HepG2 (cell line): ENCODE data around the gene TMEM100. TPM values are rescaled to one million over a fixed set of nuclear protein-coding genes. Genes with fewer than 3 reads are reported as not detected.

ENCODE experiments used
- ATAC-seq: fragments of 200-7000 bp; cut with Tn5 transposase; 3 replicates; pipeline ENCODE4 v1.9.1; 2020; ENCODE audit warnings: mild to moderate bottlenecking, moderate library complexity
- BruUV-seq: library from RNA; stranded (reverse); fragments of 400-500 nt; replicated peaks from 2 replicates; lab custom pipeline; 2021; lab: Mats Ljungman, UMichigan
- CTCF ChIA-PET: fragments of 300-600 bp; formaldehyde crosslinking; extraction: SDS; loops from one replicate; lab custom pipeline; 2021; ENCODE audit warnings: low total read pairs, inconsistent platforms, low intra/inter-chr PET ratio; lab: Yijun Ruan, JAX
- POLR2A ChIA-PET: fragments of 350-600 bp; sonication (Branson Sonifier 250); formaldehyde crosslinking; loops from one replicate; lab custom pipeline; 2020; ENCODE audit warnings: antibody characterized with exemption, inconsistent platforms; lab: Yijun Ruan, JAX
- DNase-seq: peaks from one replicate; pipeline ENCODE4 v3.0.0-alpha.2; 2015; ENCODE audit warnings: low spot score
- FAIRE-seq: peaks from 3 replicates; lab custom pipeline; 2011; peaks lifted over from hg19 to GRCh38; lab: Jason Lieb, UNC
- H2AFZ ChIP-seq: one replicate; pipeline ENCODE4 v1.6.1; 2011; ENCODE audit warnings: low read length, inconsistent platforms
- H3K27ac ChIP-seq: fragments of 300-600 bp; 3 replicates; pipeline ENCODE4 v1.8.0; 2011; ENCODE audit warnings: mixed run types, mild to moderate bottlenecking, mixed read lengths, low read length, inconsistent platforms; ENCODE audit not compliant: insufficient read depth; ENCODE audit errors: extremely low read length
- H3K27me3 ChIP-seq, 2 experiments: fragments of 200-600 bp in 1 of 2; 2 replicates in 1 of 2; 3 replicates in 1 of 2; pipeline versions ENCODE4 v1.6.0 to v1.8.0; 2011; ENCODE audit warnings: low read length in 2 of 2, mild to moderate bottlenecking in 2 of 2, moderate library complexity in 2 of 2, inconsistent platforms in 1 of 2; ENCODE audit not compliant: insufficient read depth in 2 of 2, control insufficient read depth in 1 of 2
- H3K36me3 ChIP-seq, 2 experiments: fragments of 200-600 bp in 1 of 2; replicated peaks in 1 of 2; 2 replicates in 1 of 2; 3 replicates in 1 of 2; pipeline versions ENCODE4 v1.5.1 to v1.8.0; 2011; ENCODE audit warnings: low read length in 2 of 2, inconsistent platforms in 1 of 2; ENCODE audit not compliant: insufficient read depth in 2 of 2, control insufficient read depth in 1 of 2
- H3K4me1 ChIP-seq: 2 replicates; pipeline ENCODE4 v1.5.1; 2012; ENCODE audit warnings: low read length, inconsistent platforms; ENCODE audit not compliant: insufficient read depth
- H3K4me2 ChIP-seq: 2 replicates; pipeline ENCODE4 v1.6.0; 2011; ENCODE audit warnings: low read depth, low read length, inconsistent platforms
- H3K4me3 ChIP-seq, 3 experiments: fragments of 200-600 bp in 1 of 3; sonication (generic), shearing (Covaris generic) in 1 of 3; replicated peaks in 1 of 3; 2 replicates each; pipeline ENCODE4 v1.5.1; 2011 to 2016; ENCODE audit warnings: low read length in 3 of 3, inconsistent platforms in 2 of 3, low read depth in 2 of 3, mild to moderate bottlenecking in 2 of 3, control low read depth in 1 of 3, mixed read lengths in 1 of 3; ENCODE audit not compliant: insufficient read depth in 1 of 3
- H3K79me2 ChIP-seq: one replicate; pipeline ENCODE4 v1.6.1; 2011; ENCODE audit warnings: low read length, inconsistent platforms; ENCODE audit not compliant: insufficient read depth
- H3K9ac ChIP-seq: 2 replicates; pipeline ENCODE4 v1.6.0; 2011; ENCODE audit warnings: mild to moderate bottlenecking, low read depth, low read length, inconsistent platforms; ENCODE audit not compliant: insufficient read depth
- H3K9me3 ChIP-seq: 2 replicates; pipeline ENCODE4 v1.5.1; 2012; ENCODE audit warnings: mild to moderate bottlenecking, low read length
- H4K20me1 ChIP-seq: 2 replicates; pipeline ENCODE4 v1.6.0; 2011; ENCODE audit warnings: inconsistent platforms, mild to moderate bottlenecking, low read length, moderate library complexity; ENCODE audit not compliant: insufficient read depth
- FLYWCH1 ChIP-seq: sonication (generic); formaldehyde crosslinking; IDR thresholded peaks from 2 replicates; pipeline ENCODE4 v1.8.1; 2023; ENCODE audit warnings: mild to moderate bottlenecking, missing genetic modification reagents
- STAT5B ChIP-seq: sonication (generic); formaldehyde crosslinking; IDR thresholded peaks from 2 replicates; pipeline ENCODE4 v1.4.0; 2020; ENCODE audit warnings: missing genetic modification reagents
- ZNF652 ChIP-seq: IDR thresholded peaks from 2 replicates; pipeline ENCODE4 v1.6.1; 2016; ENCODE audit warnings: low read depth, borderline replicate concordance
- ZNF83 ChIP-seq: sonication (generic); formaldehyde crosslinking; IDR thresholded peaks from 2 replicates; pipeline ENCODE4 v1.4.0; 2020; ENCODE audit warnings: missing genetic modification reagents, mild to moderate bottlenecking, borderline replicate concordance
- WGBS: methylation state at CpG from one replicate; pipeline ENCODE4 v1.1.6; 2017; ENCODE audit warnings: low lambda C conversion rate; 5-methylcytosine and 5-hydroxymethylcytosine counted together
- in situ Hi-C: cut with HindIII; loops from 2 replicates; pipeline ENCODE4 v1.10.0; 2017; ENCODE audit warnings: low pct_unique_long_range_greater_than_20kb; ENCODE audit not compliant: extremely low pct_ligation_motif_present
- intact Hi-C: fragments of 100-400 bp; cut with micrococcal nuclease; formaldehyde crosslinking; loops from one replicate; pipeline ENCODE4 v1.10.0; 2022; ENCODE audit not compliant: unreplicated experiment
- polyA plus RNA-seq, 8 experiments: library from polyadenylated mRNA; depleted of rRNA in 3 of 8; stranded (reverse) in 7 of 8; unstranded in 1 of 8; fragments of >200 nt; fragmentation: Illumina TruSeq in 4 of 8; extraction: Trizol in 4 of 8; gene quantifications; 2 replicates each; pipeline versions ENCODE4 v1.2.1 to v1.2.3, GENCODE V29; 2011 to 2016; ENCODE audit warnings: low read depth in 4 of 8, missing spikeins in 1 of 8, mixed read lengths in 1 of 8; ENCODE audit not compliant: insufficient read depth in 1 of 8
- total RNA-seq, 5 experiments: library from RNA; depleted of rRNA; stranded (reverse); fragments of >200 nt; fragmentation: Illumina TruSeq; extraction: Trizol; gene quantifications; 2 replicates each; pipeline ENCODE4 v1.2.3, GENCODE V29; 2016; ENCODE audit warnings: low read depth in 1 of 5
- TF ChIP-seq, protein P1 (sequence below), 2 experiments: fragments of 450-650 bp in 1 of 2; sonication (generic) in 1 of 2; formaldehyde crosslinking; IDR thresholded peaks; 2 replicates each; pipeline versions ENCODE4 v1.5.0 to v1.8.0; 2020 to 2022; ENCODE audit warnings: mild to moderate bottlenecking in 1 of 2, missing genetic modification reagents in 1 of 2

Gene TMEM100
- total and polyA plus RNA-seq, 2 of the 13 experiments (the other 11 are each of a cell fraction or from before 2014, with no cell fraction given) = not detected

DNA sequence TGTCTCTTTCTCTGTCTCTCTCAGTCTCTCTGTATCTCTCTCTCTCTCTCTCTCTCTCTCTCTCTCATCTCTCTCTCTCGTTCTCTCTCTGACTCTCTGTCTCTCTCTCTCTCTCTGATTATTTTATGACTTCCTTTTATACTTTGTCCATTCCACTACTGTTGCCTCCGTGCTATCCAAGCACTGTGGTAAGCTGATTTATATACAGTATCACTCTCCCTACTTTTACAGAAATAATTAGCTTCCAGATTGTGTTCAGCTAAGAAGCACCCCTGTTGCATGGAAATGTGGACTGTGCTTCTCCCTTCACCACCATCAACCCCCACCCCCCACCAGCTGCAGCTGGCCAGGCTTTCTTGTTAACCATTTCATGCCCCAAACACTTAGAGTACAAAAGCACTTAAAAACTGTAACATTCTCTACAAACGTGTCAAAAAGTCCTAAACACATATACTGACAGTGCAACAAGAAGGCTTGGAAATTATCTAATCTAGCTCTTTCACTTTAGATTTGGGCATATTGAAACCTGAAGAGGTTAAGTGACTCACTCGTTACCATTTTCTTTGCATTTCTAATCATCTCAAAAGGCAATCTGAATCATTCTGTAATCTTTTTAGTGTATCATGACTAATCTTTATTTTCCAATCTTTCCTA is 11.6 kb upstream of the TMEM100 start:
- H3K79me2 ChIP-seq = no peaks in the 10 kb centered on the region
- no peak overlapping the region for H3K9ac ChIP-seq
- no peak overlapping the region for H3K4me3 ChIP-seq
- H3K4me1 ChIP-seq = peaks cover 6% of the 10 kb centered on the region; the same call in 1 of the 2 replicates
- in situ Hi-C loops (no loop called here), intact Hi-C loops (no loop called here)
- POLR2A ChIA-PET = interaction anchor here (0.6 to 1.4 kb wide), 2 partner anchors 13 to 17 kb away, joined by 3 read pairs; no protein-coding TSS in a partner anchor
- CTCF ChIA-PET = no interaction called here
- no peaks in the 10 kb centered on the region for H4K20me1 ChIP-seq
- H2AFZ ChIP-seq = no peak overlapping the region
- WGBS = 24% methylated on average over 4 of the region's 4 CpGs
- H3K4me2 ChIP-seq = no peak overlapping the region
- H3K36me3 ChIP-seq = no peaks in the 10 kb centered on the region
- no peak overlapping the region for H3K27ac ChIP-seq
- TF ChIP-seq ZNF652 = peak; percentile 60; the same call in 1 of the 2 replicates
- TF ChIP-seq ZNF83 (CRISPR knock-in tag) = no peak
- DNase-seq (no peak), ATAC-seq (no peak), FAIRE-seq (no peak)
- peaks cover 0 to 17% of the 10 kb centered on the region in 2 experiments; a peak in 1 of 5 replicates for H3K27me3 ChIP-seq
- H3K9me3 ChIP-seq = no peaks in the 10 kb centered on the region
- BruUV-seq = no TSS peak

DNA sequence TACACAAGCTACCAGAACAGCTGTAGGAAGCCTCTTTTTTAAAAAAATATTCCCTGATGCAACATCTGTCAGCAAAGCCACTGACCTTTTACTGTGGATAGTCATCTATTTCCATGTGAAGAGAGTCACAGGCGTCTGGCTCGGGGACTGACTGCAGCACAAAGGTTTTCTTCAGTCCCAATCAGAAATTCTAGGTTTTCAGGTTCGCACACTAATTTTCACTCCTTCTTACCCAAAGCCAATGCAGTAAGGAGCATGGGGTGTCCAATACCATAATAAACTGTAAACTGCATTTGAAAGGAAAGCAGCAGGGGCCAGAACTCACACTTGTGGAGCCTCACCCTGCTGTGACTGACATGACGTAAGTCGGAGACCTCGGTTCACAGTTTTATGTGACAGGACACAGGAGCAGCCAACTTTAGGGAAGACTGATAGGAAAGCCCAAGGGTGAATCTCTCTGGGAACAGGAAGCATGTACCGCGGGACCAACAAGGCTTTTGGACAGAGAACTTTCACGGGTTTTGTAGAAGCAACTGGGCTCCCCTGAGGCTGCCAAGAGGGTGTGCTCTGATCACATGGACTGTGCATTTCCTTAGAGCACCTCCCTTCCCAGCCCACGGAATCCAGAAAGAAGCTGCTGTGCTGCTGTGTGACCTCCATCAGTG is 9.1 kb upstream of the TMEM100 start:
- H3K27ac ChIP-seq = no peak overlapping the region
- H3K4me1 ChIP-seq = peaks cover 6% of the 10 kb centered on the region; the same call in 1 of the 2 replicates
- H3K79me2 ChIP-seq = no peaks in the 10 kb centered on the region
- H3K4me3 ChIP-seq = peak overlapping the region in 2 of 3 experiments; percentile 20 to 30; a peak in 2 of 6 replicates
- BruUV-seq = no TSS peak
- intact Hi-C loops (no loop called here), in situ Hi-C loops (no loop called here)
- CTCF ChIA-PET = no interaction called here
- no peaks in the 10 kb centered on the region for H3K9me3 ChIP-seq
- ATAC-seq = peak; percentile 67
- no peak overlapping the region for H2AFZ ChIP-seq
- H4K20me1 ChIP-seq = no peaks in the 10 kb centered on the region
- TF ChIP-seq, protein P1, sequence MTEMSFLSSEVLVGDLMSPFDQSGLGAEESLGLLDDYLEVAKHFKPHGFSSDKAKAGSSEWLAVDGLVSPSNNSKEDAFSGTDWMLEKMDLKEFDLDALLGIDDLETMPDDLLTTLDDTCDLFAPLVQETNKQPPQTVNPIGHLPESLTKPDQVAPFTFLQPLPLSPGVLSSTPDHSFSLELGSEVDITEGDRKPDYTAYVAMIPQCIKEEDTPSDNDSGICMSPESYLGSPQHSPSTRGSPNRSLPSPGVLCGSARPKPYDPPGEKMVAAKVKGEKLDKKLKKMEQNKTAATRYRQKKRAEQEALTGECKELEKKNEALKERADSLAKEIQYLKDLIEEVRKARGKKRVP (CRISPR knock-in tag; IDR thresholded peaks at IDR 0.05) = 0 out of 4 replicates have a peak, but pooled peaks of 1 of the 2 experiments have one; percentile 12
- TF ChIP-seq FLYWCH1 (CRISPR knock-in tag) (no peak), STAT5B (CRISPR knock-in tag) (no peak)
- TF ChIP-seq, all 625 proteins: peak for 1
- H3K36me3 ChIP-seq = no peaks in the 10 kb centered on the region
- FAIRE-seq (no peak), DNase-seq (no peak)
- peak overlapping the region; percentile 42 for H3K4me2 ChIP-seq
- 13% methylated on average over 10 of the region's 10 CpGs for WGBS
- no peak overlapping the region for H3K9ac ChIP-seq
- peaks cover 0 to 17% of the 10 kb centered on the region in 2 experiments; a peak in 1 of 5 replicates for H3K27me3 ChIP-seq
- POLR2A ChIA-PET = no interaction called here
